Astrocyte (in vitro differentiated cells and primary cell): ENCODE results near the gene LGALS1. TPM values are rescaled to one million over a fixed set of nuclear protein-coding genes. Genes with fewer than 3 reads are reported as not detected.

Experiments
- DNase-seq: peaks from one replicate; pipeline ENCODE4 v3.0.0-alpha.2; 2010; ENCODE audit warnings: low read depth
- FAIRE-seq: peaks from 2 replicates; lab custom pipeline; 2011; peaks lifted over from hg19 to GRCh38; lab: Jason Lieb, UNC
- H2AFZ ChIP-seq: 2 replicates; pipeline ENCODE4 v1.6.0; 2012; ENCODE audit warnings: low read depth, low read length, inconsistent platforms
- H3K27ac ChIP-seq: 2 replicates; pipeline ENCODE4 v1.5.1; 2011; ENCODE audit warnings: low read depth, low read length, inconsistent platforms
- H3K27me3 ChIP-seq: 2 replicates; pipeline ENCODE4 v1.6.0; 2011; ENCODE audit warnings: low read length, inconsistent platforms; ENCODE audit not compliant: insufficient read depth
- H3K36me3 ChIP-seq: 2 replicates; pipeline ENCODE4 v1.5.1; 2011; ENCODE audit warnings: low read length, inconsistent platforms; ENCODE audit not compliant: insufficient read depth
- H3K4me1 ChIP-seq: 2 replicates; pipeline ENCODE4 v1.5.1; 2011; ENCODE audit warnings: low read length, inconsistent platforms; ENCODE audit not compliant: insufficient read depth
- H3K4me2 ChIP-seq: 2 replicates; pipeline ENCODE4 v1.6.0; 2012; ENCODE audit warnings: low read length, inconsistent platforms
- H3K4me3 ChIP-seq: 2 replicates; pipeline ENCODE4 v1.5.1; 2011; ENCODE audit warnings: low read depth, mild to moderate bottlenecking, low read length, inconsistent platforms; ENCODE audit not compliant: insufficient read depth
- H3K79me2 ChIP-seq: 2 replicates; pipeline ENCODE4 v1.6.0; 2012; ENCODE audit warnings: mild to moderate bottlenecking, low read length, inconsistent platforms; ENCODE audit not compliant: insufficient read depth
- H3K9ac ChIP-seq: 2 replicates; pipeline ENCODE4 v1.6.0; 2012; ENCODE audit warnings: mild to moderate bottlenecking, low read length, inconsistent platforms
- H3K9me3 ChIP-seq: 2 replicates; pipeline ENCODE4 v1.5.1; 2012; ENCODE audit warnings: low read depth, mild to moderate bottlenecking, low read length, inconsistent platforms; ENCODE audit not compliant: insufficient read depth
- H4K20me1 ChIP-seq: 2 replicates; pipeline ENCODE4 v1.6.0; 2012; ENCODE audit warnings: low read length, inconsistent platforms; ENCODE audit not compliant: insufficient read depth
- H3K27ac Mint-ChIP-seq: one replicate; pipeline ENCODE4 v1.8.0; 2021; ENCODE audit warnings: mild to moderate bottlenecking, mixed read lengths; ENCODE audit not compliant: unreplicated experiment
- H3K27me3 Mint-ChIP-seq: one replicate; pipeline ENCODE4 v1.8.0; 2021; ENCODE audit warnings: low read depth, mixed read lengths; ENCODE audit not compliant: unreplicated experiment
- H3K36me3 Mint-ChIP-seq: one replicate; pipeline ENCODE4 v1.8.0; 2021; ENCODE audit warnings: low read depth, mixed read lengths; ENCODE audit not compliant: unreplicated experiment
- H3K4me1 Mint-ChIP-seq: one replicate; pipeline ENCODE4 v1.8.0; 2021; ENCODE audit warnings: low read depth, mixed read lengths; ENCODE audit not compliant: unreplicated experiment
- H3K4me3 Mint-ChIP-seq: one replicate; pipeline ENCODE4 v1.8.0; 2021; ENCODE audit warnings: mild to moderate bottlenecking, moderate library complexity, mixed read lengths; ENCODE audit not compliant: unreplicated experiment
- H3K9me3 Mint-ChIP-seq: one replicate; pipeline ENCODE4 v1.8.0; 2021; ENCODE audit warnings: mild to moderate bottlenecking, mixed read lengths; ENCODE audit not compliant: unreplicated experiment
- CTCF ChIP-seq: IDR thresholded peaks from 2 replicates; pipeline ENCODE4 v1.5.1; 2011; ENCODE audit warnings: low read depth, mild to moderate bottlenecking, inconsistent platforms, low read length, moderate library complexity; ENCODE audit not compliant: insufficient read depth
- EZH2 ChIP-seq: IDR thresholded peaks from 2 replicates; pipeline ENCODE4 v1.6.1; 2012; ENCODE audit warnings: mild to moderate bottlenecking, low read length, inconsistent platforms; ENCODE audit not compliant: insufficient read depth
- total RNA-seq: library from RNA; stranded (reverse); gene quantifications from 2 replicates; pipeline ENCODE4 v1.2.1, GENCODE V29; 2021

The LGALS1 gene
- total RNA-seq, 1 donor from 2014 or later, result 240 TPM

DNA sequence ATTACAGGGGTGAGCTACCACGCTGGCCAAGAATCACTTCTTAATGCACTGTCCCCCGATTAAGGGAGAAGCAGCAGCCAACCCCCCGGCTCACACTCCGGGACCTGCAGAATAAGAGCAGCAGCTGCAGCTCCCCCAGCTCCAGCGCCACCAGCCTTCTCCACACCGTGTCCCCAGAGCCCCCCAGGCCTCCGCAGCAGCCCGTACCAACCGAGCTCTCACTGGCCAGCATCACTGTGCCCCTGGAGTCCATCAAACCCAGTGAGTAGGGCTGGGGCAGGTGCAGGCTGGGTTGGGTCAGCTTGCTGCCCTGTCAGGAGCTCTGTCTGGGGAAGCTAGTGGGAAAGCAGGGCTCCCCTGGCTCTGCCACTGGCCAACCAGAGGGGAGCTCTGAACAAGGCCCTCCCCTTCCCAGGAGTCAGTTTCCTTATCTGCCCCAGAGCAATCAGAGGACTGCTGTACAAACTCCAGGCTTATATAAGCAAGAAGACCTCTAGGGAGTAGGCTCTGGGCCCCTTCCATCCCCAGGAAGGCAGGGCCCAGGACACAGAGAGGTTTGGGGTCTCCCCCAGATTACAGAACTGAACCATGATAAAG, 44.5 kb upstream of the LGALS1 start:
- H3K4me3 ChIP-seq, result no peak overlapping the region
- DNase-seq, result no peak
- FAIRE-seq, result no peak
- no peaks in the 10 kb centered on the region for H3K36me3 ChIP-seq
- H4K20me1 ChIP-seq, result no peaks in the 10 kb centered on the region
- Mint-ChIP-seq H3K27ac (no peak overlapping the region), H3K9me3 (no peaks in the 10 kb centered on the region), H3K36me3 (peaks cover 6% of the 10 kb centered on the region), H3K27me3 (no peaks in the 10 kb centered on the region), H3K4me1 (peaks cover 25% of the 10 kb centered on the region), H3K4me3 (no peak overlapping the region)
- H3K27ac ChIP-seq, result no peak overlapping the region
- no peak overlapping the region for H2AFZ ChIP-seq
- H3K27me3 ChIP-seq, result no peaks in the 10 kb centered on the region
- H3K79me2 ChIP-seq, result no peaks in the 10 kb centered on the region
- H3K4me1 ChIP-seq, result peaks cover 26% of the 10 kb centered on the region
- no peaks in the 10 kb centered on the region for H3K9me3 ChIP-seq
- TF ChIP-seq EZH2, result no peak
- no peak for TF ChIP-seq CTCF
- H3K9ac ChIP-seq, result no peak overlapping the region
- H3K4me2 ChIP-seq, result no peak overlapping the region

- peaks cover 26% of the 10 kb centered on the region for H3K4me1 Mint-ChIP-seq
- H3K4me3 Mint-ChIP-seq, result no peak overlapping the region
- H3K9me3 Mint-ChIP-seq, result no peaks in the 10 kb centered on the region
- TF ChIP-seq EZH2, result no peak
- TF ChIP-seq CTCF, result no peak
- H3K4me3 ChIP-seq, result no peak overlapping the region
- no peaks in the 10 kb centered on the region for H4K20me1 ChIP-seq
- no peak overlapping the region for H3K27ac ChIP-seq
- FAIRE-seq (no peak), DNase-seq (no peak)
- H3K36me3 Mint-ChIP-seq, result peaks cover 6% of the 10 kb centered on the region
- no peak overlapping the region for H3K4me2 ChIP-seq
- H3K27me3 ChIP-seq, result no peaks in the 10 kb centered on the region
- no peak overlapping the region for H2AFZ ChIP-seq
- H3K27me3 Mint-ChIP-seq, result no peaks in the 10 kb centered on the region
- H3K79me2 ChIP-seq, result no peaks in the 10 kb centered on the region
- no peaks in the 10 kb centered on the region for H3K9me3 ChIP-seq
- H3K27ac Mint-ChIP-seq, result no peak overlapping the region
- no peaks in the 10 kb centered on the region for H3K36me3 ChIP-seq
- H3K9ac ChIP-seq, result no peak overlapping the region
- H3K4me1 ChIP-seq, result peaks cover 32% of the 10 kb centered on the region
These were observed 43.8 kb upstream of the LGALS1 start for GRCh38 chr22:37631448-37632173.
